Lower lobe of right lung (tissue), 2 donors: ENCODE results near the gene ORM2. TPM values are rescaled to one million over a fixed set of nuclear protein-coding genes. Genes with fewer than 3 reads are reported as not detected.

ENCODE experiments used
- ATAC-seq, 2 donors: fragments of 200-7000 bp; cut with Tn5 transposase; one replicate each; pipeline ENCODE4 v1.9.1; 2020 to 2022; ENCODE audit warnings: mild to moderate bottlenecking in 2 of 2, moderate library complexity in 2 of 2
- DNase-seq: peaks from one replicate; pipeline ENCODE4 v3.0.0-alpha.2; 2020
- H3K27ac ChIP-seq: fragments of 200-600 bp; one replicate; pipeline ENCODE4 v1.8.0; 2022
- H3K27me3 ChIP-seq: fragments of 200-600 bp; one replicate; pipeline ENCODE4 v1.8.0; 2022; ENCODE audit warnings: low read depth
- H3K36me3 ChIP-seq: fragments of 200-600 bp; one replicate; pipeline ENCODE4 v1.8.0; 2022; ENCODE audit warnings: mild to moderate bottlenecking
- H3K4me1 ChIP-seq: fragments of 200-600 bp; one replicate; pipeline ENCODE4 v1.8.0; 2022
- H3K4me3 ChIP-seq: fragments of 200-600 bp; one replicate; pipeline ENCODE4 v1.8.0; 2022; ENCODE audit warnings: mild to moderate bottlenecking
- H3K9me3 ChIP-seq: fragments of 200-600 bp; one replicate; pipeline ENCODE4 v1.8.0; 2022
- CTCF ChIP-seq: fragments of 200-600 bp; IDR thresholded peaks from one replicate; pipeline ENCODE4 v1.8.0; 2022; ENCODE audit warnings: antibody characterized with exemption, mild to moderate bottlenecking
- intact Hi-C: fragments of 100-400 bp; cut with DNase I; formaldehyde crosslinking; loops from one replicate; pipeline ENCODE4 v1.11.0; 2022
- total RNA-seq: library from RNA; stranded (reverse); fragmentation: NEBNext Ultra II Directional; extraction: Animal tissue kit (Norgen Biotek cat#: 25700); gene quantifications from one replicate; pipeline ENCODE4 v1.2.1, GENCODE V29; 2021
- donor health status: DM: no; HTN: yes; CAD: no; lungs with severe emphysema.

Gene ORM2
- total RNA-seq, 1 donor from 2014 or later: 3.1 TPM

- Histone ChIP-seq H3K9me3 (no peaks in the 10 kb centered on the region), H3K4me3 (no peak overlapping the region), H3K27ac (no peak overlapping the region), H3K27me3 (peaks cover 8% of the 10 kb centered on the region), H3K4me1 (no peaks in the 10 kb centered on the region), H3K36me3 (peaks cover 4% of the 10 kb centered on the region)
- DNase-seq (peak; percentile 6), ATAC-seq (no peak)
- intact Hi-C loops: no loop called here
- no peak for TF ChIP-seq CTCF
Measured at GRCh38 chr9:114303977-114304376, 25.7 kb upstream of the ORM2 start.

GRCh38 chr9:114304416-114305188 is 25.1 kb upstream of the ORM2 start:
- Histone ChIP-seq H3K36me3 (peaks cover 4% of the 10 kb centered on the region), H3K27me3 (peaks cover 8% of the 10 kb centered on the region), H3K9me3 (no peaks in the 10 kb centered on the region), H3K4me1 (no peaks in the 10 kb centered on the region), H3K4me3 (no peak overlapping the region), H3K27ac (no peak overlapping the region)
- ATAC-seq (no peak), DNase-seq (peak; percentile 15)
- TF ChIP-seq CTCF: no peak
- intact Hi-C loops: no loop called here

GRCh38 chr9:114307899-114308267 is 21.8 kb upstream of the ORM2 start:
- H3K4me3 ChIP-seq: no peak overlapping the region
- H3K36me3 ChIP-seq: peaks cover 4% of the 10 kb centered on the region
- intact Hi-C loops: no loop called here
- H3K27me3 ChIP-seq: peaks cover 8% of the 10 kb centered on the region
- ATAC-seq (no peak), DNase-seq (no peak)
- H3K4me1 ChIP-seq: no peaks in the 10 kb centered on the region
- no peaks in the 10 kb centered on the region for H3K9me3 ChIP-seq
- no peak overlapping the region for H3K27ac ChIP-seq
- TF ChIP-seq CTCF: no peak

- DNase-seq (no peak), ATAC-seq (no peak)
- no peak overlapping the region for H3K27ac ChIP-seq
- no peaks in the 10 kb centered on the region for H3K4me1 ChIP-seq
- no peaks in the 10 kb centered on the region for H3K9me3 ChIP-seq
- intact Hi-C loops: no loop called here
- no peak overlapping the region for H3K4me3 ChIP-seq
- TF ChIP-seq CTCF: no peak
- H3K27me3 ChIP-seq: peaks cover 8% of the 10 kb centered on the region
- peaks cover 4% of the 10 kb centered on the region for H3K36me3 ChIP-seq
Measured at GRCh38 chr9:114308361-114308950, 21.2 kb upstream of the ORM2 start.

GRCh38 chr9:114309096-114309495 is 20.6 kb upstream of the ORM2 start:
- no peak overlapping the region for H3K27ac ChIP-seq
- ATAC-seq (no peak), DNase-seq (no peak)
- H3K4me3 ChIP-seq: no peak overlapping the region
- no peaks in the 10 kb centered on the region for H3K9me3 ChIP-seq
- H3K4me1 ChIP-seq: no peaks in the 10 kb centered on the region
- H3K27me3 ChIP-seq: peaks cover 8% of the 10 kb centered on the region
- no peak for TF ChIP-seq CTCF
- H3K36me3 ChIP-seq: peaks cover 4% of the 10 kb centered on the region
- intact Hi-C loops: no loop called here
